Measurements from ENCODE around the gene SLC51A. TPM values are rescaled to one million over a fixed set of nuclear protein-coding genes. Genes with fewer than 3 reads are reported as not detected.

The SLC51A gene
- total RNA-seq, 2 experiments from 2014 or later = not detected

DNA sequence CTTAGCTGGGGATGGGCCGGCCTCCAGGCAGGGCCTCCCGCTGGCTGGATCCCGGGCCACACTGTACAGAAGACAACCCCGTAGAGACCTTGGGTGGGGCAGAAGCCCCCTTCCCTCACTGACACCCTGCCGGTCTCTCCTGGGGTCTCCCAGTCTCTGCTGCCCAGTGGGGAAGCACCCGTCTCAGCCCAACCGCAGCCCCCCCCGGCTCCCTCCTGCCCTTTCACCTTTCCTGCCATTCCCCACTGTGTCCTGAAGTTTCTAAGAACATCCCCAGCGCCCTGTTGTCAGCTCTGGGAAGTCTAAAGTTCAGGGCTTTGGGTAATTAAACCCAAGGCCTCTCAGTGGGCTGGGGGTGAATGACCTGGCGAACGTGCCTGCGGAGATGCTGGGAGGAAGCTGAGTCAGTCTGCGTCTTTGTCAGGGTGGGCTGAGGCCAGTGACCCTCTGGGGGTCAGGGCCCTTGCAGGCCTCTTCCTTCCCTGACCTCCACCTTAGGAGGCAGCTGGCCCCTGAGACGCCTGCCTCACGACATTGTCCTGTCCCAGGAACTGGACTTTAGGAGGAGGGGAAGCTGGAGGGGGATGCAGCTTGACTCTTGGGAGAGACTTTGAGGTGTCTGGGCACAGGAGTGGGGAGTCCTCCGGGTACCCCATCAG, 1.4 kb upstream of the SLC51A start:
- no peaks in the 10 kb centered on the region for H3K9me3 Mint-ChIP-seq
- POLR2A ChIA-PET = interaction anchor here (0.6 kb wide), 1 partner anchor 125 kb away, joined by 5 read pairs; no protein-coding TSS in a partner anchor

GRCh38 chr3:196215493-196216020, 777 bp upstream of the SLC51A start:
- Mint-ChIP-seq H3K27ac (no peak overlapping the region), H3K9me3 (no peaks in the 10 kb centered on the region), H3K4me3 (no peak overlapping the region), H3K4me1 (peaks cover 14% of the 10 kb centered on the region), H3K36me3 (no peaks in the 10 kb centered on the region), H3K27me3 (no peaks in the 10 kb centered on the region)
- ATAC-seq (ENCODE audit: low read depth) (no peak), DNase-seq (no peak)
- POLR2A ChIA-PET = no interaction called here

More for the DNA sequence above, 1.4 kb upstream of the SLC51A start:
- H3K4me3 Mint-ChIP-seq = no peak overlapping the region
- H3K27ac Mint-ChIP-seq = no peak overlapping the region
- no peak for ATAC-seq (ENCODE audit: low read depth)
- H3K4me1 Mint-ChIP-seq = peaks cover 14% of the 10 kb centered on the region
- DNase-seq = no peak
- no peaks in the 10 kb centered on the region for H3K27me3 Mint-ChIP-seq
- no peaks in the 10 kb centered on the region for H3K36me3 Mint-ChIP-seq

DNA sequence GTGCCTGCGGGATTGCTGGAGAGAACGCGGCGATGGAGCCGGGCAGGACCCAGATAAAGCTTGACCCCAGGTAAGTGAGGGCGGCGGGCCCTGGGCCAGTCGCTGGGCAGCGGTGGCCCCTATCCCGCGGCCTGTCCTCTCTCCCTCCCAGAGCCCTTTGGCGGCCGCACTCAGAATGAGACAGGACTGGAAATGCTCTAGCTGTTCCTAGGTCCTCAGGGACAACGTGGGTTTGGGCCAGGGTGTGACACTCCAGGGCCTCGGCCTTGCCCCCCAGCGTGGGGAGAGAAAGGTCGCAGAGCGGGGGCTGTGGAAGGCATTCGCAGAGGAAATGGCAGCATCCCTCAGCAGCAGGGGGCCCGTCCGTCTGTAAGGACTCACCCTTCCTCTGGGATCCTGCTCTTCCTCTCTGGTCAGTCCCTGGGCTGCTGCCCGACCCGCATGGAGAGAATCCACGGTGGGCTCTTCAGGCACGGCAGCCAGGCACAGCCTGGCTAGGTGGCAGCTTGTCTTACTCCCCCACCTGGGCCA, 412 bp downstream of the SLC51A start:
- ATAC-seq (ENCODE audit: low read depth) (no peak), DNase-seq (no peak)
- Mint-ChIP-seq H3K4me3 (no peak overlapping the region), H3K36me3 (no peaks in the 10 kb centered on the region), H3K27me3 (no peaks in the 10 kb centered on the region), H3K27ac (no peak overlapping the region), H3K4me1 (peaks cover 14% of the 10 kb centered on the region), H3K9me3 (no peaks in the 10 kb centered on the region)
- POLR2A ChIA-PET = no interaction called here

GRCh38 chr3:196217307-196218154, 1.2 kb downstream of the SLC51A start:
- H3K4me3 Mint-ChIP-seq = no peak overlapping the region
- H3K27me3 Mint-ChIP-seq = no peaks in the 10 kb centered on the region
- DNase-seq (no peak), ATAC-seq (ENCODE audit: low read depth) (no peak)
- H3K4me1 Mint-ChIP-seq = peaks cover 14% of the 10 kb centered on the region
- peak overlapping the region; percentile 34 for H3K27ac Mint-ChIP-seq
- no peaks in the 10 kb centered on the region for H3K36me3 Mint-ChIP-seq
- H3K9me3 Mint-ChIP-seq = no peaks in the 10 kb centered on the region
- POLR2A ChIA-PET = no interaction called here

- ATAC-seq (ENCODE audit: low read depth) (no peak), DNase-seq (no peak)
- H3K4me3 Mint-ChIP-seq = no peak overlapping the region
- H3K36me3 Mint-ChIP-seq = no peaks in the 10 kb centered on the region
- H3K27ac Mint-ChIP-seq = no peak overlapping the region
- peaks cover 14% of the 10 kb centered on the region for H3K4me1 Mint-ChIP-seq
- H3K9me3 Mint-ChIP-seq = no peaks in the 10 kb centered on the region
- POLR2A ChIA-PET = no interaction called here
- H3K27me3 Mint-ChIP-seq = no peaks in the 10 kb centered on the region
Measured at GRCh38 chr3:196218155-196218712, 1.9 kb downstream of the SLC51A start.

GRCh38 chr3:196219194-196219969, 3.0 kb downstream of the SLC51A start:
- peaks cover 14% of the 10 kb centered on the region for H3K4me1 Mint-ChIP-seq
- peak overlapping the region; percentile 81 for H3K27ac Mint-ChIP-seq
- peak overlapping the region; percentile 81 for H3K4me3 Mint-ChIP-seq
- peaks cover 2% of the 10 kb centered on the region for H3K27me3 Mint-ChIP-seq
- peak; percentile 93 for ATAC-seq (ENCODE audit: low read depth)
- no peaks in the 10 kb centered on the region for H3K9me3 Mint-ChIP-seq
- no peaks in the 10 kb centered on the region for H3K36me3 Mint-ChIP-seq
- POLR2A ChIA-PET = interaction anchor here (0.7 to 1.4 kb wide), 5 partner anchors 8 to 213 kb away, joined by 3 to 5 read pairs (median 3); partner anchors contain the start of genes DYNLT2B and UBXN7
- no peak for DNase-seq

DNA sequence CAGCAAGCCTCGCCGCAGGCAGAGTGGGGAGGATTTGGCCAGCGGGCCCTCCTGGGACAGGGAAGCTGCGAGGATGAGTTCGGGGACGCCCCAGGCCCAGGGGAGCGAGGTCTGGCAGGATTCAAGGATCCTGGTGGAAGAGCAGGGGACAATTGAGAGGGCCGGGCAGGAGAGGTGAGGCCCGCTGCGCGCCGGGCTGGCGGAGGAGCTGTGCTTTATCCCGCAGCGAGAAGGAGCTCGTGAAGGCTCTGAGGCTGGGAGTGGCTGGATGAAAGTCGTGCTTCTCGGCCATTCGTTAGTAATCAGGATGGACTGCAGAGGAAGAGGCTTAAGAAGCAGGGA, 3.6 kb downstream of the SLC51A start:
- H3K27ac Mint-ChIP-seq = peak overlapping the region; percentile 81
- no peaks in the 10 kb centered on the region for H3K9me3 Mint-ChIP-seq
- H3K27me3 Mint-ChIP-seq = peaks cover 2% of the 10 kb centered on the region
- ATAC-seq (ENCODE audit: low read depth) (no peak), DNase-seq (no peak)
- POLR2A ChIA-PET = interaction anchor here (0.7 to 1.4 kb wide), 3 partner anchors 8 to 98 kb away, joined by 3 to 5 read pairs (median 3); partner anchors contain the start of gene DYNLT2B
- peak overlapping the region; percentile 81 for H3K4me3 Mint-ChIP-seq
- H3K4me1 Mint-ChIP-seq = peaks cover 14% of the 10 kb centered on the region
- no peaks in the 10 kb centered on the region for H3K36me3 Mint-ChIP-seq

GRCh38 chr3:196220587-196220986, 4.3 kb downstream of the SLC51A start:
- ATAC-seq (ENCODE audit: low read depth) (no peak), DNase-seq (no peak)
- H3K27me3 Mint-ChIP-seq = peaks cover 2% of the 10 kb centered on the region
- H3K27ac Mint-ChIP-seq = no peak overlapping the region
- no peaks in the 10 kb centered on the region for H3K9me3 Mint-ChIP-seq
- H3K36me3 Mint-ChIP-seq = no peaks in the 10 kb centered on the region
- POLR2A ChIA-PET = interaction anchor here (1.3 kb wide), 1 partner anchor 17 kb away, joined by 3 read pairs; no protein-coding TSS in a partner anchor
- H3K4me3 Mint-ChIP-seq = no peak overlapping the region
- H3K4me1 Mint-ChIP-seq = peaks cover 14% of the 10 kb centered on the region

DNA sequence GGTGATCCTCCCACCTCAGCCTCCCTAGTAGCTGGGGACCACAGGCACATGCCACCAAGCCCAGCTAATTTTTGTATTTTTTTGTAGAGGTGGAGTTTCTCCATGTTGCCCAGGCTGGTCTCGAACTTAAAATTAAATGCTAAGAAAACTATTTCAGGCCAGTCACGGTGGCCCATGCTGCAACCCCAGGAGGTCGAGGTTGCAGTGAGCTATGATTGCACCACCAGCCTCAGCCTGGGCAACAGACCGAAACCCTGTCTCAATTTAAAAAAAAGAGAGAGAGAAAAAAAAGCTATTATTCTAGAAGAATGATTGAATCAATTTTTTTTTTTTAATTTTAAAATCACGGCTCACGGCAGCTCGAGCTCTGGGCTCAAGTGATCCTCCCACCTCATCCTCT, 4.7 kb downstream of the SLC51A start:
- POLR2A ChIA-PET = no interaction called here
- ATAC-seq (ENCODE audit: low read depth) (no peak), DNase-seq (no peak)
- Mint-ChIP-seq H3K27ac (no peak overlapping the region), H3K9me3 (no peaks in the 10 kb centered on the region), H3K36me3 (no peaks in the 10 kb centered on the region), H3K4me3 (no peak overlapping the region), H3K27me3 (peaks cover 2% of the 10 kb centered on the region), H3K4me1 (peaks cover 14% of the 10 kb centered on the region)

DNA sequence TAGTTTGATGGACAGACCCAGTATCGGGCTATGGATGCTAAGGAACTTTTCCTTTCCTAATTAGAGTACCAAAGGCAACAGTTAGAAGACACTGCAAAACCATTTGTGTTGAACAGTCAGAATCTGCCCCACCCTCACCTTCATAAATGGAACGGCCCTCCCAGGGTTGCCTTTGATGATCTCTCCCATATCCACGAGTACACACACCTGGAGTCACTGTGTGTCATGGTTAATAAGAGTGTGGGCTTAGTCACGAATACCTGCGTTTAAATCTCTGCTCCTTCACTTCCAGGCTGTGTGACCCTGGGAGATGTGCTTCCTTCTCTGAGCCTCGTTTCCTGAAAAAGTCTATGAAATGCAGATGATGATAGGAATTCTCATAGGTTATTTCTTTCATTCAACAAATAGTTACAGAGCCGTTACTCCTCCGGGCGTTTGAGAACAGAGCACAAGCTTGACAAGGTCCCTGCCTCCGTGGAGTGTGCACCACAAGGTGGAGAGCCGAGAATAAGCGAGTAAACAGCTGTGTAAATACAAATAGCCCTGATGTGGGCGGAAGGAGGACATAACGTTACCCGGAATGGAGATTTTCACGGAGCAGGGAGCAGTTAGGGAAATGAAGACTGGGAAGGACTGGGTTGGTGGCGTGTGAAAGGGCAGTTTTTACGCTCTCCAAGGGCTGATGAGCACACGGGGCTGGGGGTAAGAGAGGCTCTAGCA, 6.7 kb downstream of the SLC51A start:
- no peak overlapping the region for H3K27ac Mint-ChIP-seq
- peaks cover 11% of the 10 kb centered on the region for H3K4me1 Mint-ChIP-seq
- peaks cover 2% of the 10 kb centered on the region for H3K27me3 Mint-ChIP-seq
- ATAC-seq (ENCODE audit: low read depth) = no peak
- no peak for DNase-seq
- H3K9me3 Mint-ChIP-seq = no peaks in the 10 kb centered on the region
- no peaks in the 10 kb centered on the region for H3K36me3 Mint-ChIP-seq
- no peak overlapping the region for H3K4me3 Mint-ChIP-seq
- POLR2A ChIA-PET = no interaction called here

- no peak for ATAC-seq (ENCODE audit: low read depth)
- no peak for DNase-seq
- Mint-ChIP-seq H3K27ac (no peak overlapping the region), H3K4me3 (no peak overlapping the region), H3K9me3 (no peaks in the 10 kb centered on the region), H3K27me3 (peaks cover 2% of the 10 kb centered on the region), H3K4me1 (no peaks in the 10 kb centered on the region), H3K36me3 (no peaks in the 10 kb centered on the region)
- POLR2A ChIA-PET = no interaction called here
Measured at GRCh38 chr3:196225086-196225485, 8.8 kb downstream of the SLC51A start.

DNA sequence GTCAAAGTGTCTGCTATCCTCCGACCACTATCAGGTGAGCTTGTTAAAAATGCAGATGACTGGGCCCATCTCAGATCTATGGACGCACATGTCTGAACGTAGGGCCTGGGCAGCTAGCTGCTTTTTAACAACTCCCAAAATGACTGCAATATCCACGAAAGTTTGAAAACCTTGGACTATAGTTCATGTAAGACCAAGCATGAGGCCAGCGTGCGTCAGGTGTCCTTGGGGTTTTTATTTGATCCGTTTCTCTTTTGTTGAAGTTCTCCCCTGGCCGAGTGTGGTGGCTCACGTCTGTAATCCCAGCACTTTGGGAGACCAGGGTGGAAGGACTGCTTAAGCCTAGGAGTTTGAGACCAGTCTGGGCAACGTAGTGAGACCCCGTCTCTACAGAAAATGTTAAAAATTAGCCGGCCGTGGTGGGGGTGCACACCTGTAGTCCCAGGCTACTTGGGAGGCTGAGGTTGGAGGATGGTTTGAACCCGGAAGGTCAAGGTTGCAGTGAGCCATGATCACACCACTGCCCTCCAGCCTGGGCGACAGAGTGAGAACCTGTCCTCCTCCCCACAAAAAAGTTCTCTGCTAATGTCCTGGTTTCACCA, 9.5 kb downstream of the SLC51A start:
- ATAC-seq (ENCODE audit: low read depth) (no peak), DNase-seq (no peak)
- H3K27me3 Mint-ChIP-seq = peaks cover 2% of the 10 kb centered on the region
- H3K9me3 Mint-ChIP-seq = no peaks in the 10 kb centered on the region
- H3K4me3 Mint-ChIP-seq = no peak overlapping the region
- H3K4me1 Mint-ChIP-seq = no peaks in the 10 kb centered on the region
- POLR2A ChIA-PET = no interaction called here
- no peak overlapping the region for H3K27ac Mint-ChIP-seq
- H3K36me3 Mint-ChIP-seq = no peaks in the 10 kb centered on the region
